Measurements from ENCODE around the gene C2orf68.

The C2orf68 gene

DNA sequence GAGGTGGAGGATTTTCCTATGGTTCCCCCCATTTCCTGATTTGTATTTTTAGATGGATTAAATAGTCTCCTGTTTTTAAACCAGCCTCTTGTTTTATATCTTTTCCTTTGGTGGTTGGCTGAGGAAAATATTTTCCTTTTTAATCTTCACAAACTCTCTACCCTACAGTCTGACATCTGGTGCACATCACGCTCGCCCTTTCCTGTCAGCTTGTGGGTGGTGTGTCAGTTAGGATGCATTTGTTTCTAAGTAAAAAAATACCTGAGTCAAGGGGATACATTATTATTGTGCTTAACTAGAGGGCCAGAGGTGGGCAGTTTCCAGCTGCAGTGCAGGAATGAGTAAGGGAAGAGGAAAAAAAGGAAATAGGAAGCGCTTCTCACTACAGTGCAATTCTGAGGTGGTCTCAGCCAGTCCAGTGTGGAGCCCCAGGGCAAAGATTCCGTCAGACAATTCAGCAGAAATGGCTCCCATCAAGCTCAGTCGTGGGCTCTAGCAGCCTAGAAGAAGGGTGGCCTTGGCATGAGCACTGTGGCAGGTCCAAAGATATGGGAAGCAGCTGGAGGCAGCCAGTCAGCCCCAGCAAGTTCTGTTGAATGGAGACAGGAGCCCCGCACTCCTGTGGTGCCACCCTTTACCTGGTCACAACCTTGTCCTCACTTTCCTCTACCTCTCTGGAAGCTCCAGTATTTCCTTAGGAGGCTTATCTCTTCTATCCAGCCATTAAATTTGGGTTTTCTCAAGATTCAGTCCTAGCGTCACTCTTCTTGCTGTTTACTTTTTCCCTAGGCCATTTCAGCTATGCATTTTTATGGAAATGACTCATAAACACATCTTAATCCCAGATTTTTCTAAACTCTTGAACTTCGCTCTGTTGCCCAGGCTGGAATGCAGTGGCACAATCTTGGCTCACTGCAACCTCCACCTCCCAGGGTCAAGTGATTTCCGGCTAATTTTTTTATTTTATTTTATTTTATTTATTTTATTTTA, 37.6 kb upstream of the C2orf68 start:
- H3K4me3 ChIP-seq (ENCODE audit: low read depth, low read length): no peak overlapping the region
- ChIA-PET CTCF (interaction anchor here (0.6 to 3.1 kb wide), 9 partner anchors 8 to 165 kb away, joined by 3 to 19 read pairs (median 5); no protein-coding TSS in a partner anchor), POLR2A (interaction anchor here (1.5 kb wide), 1 partner anchor 17 kb away, joined by 3 read pairs; no protein-coding TSS in a partner anchor)
- no peak overlapping the region for H3K27ac ChIP-seq (ENCODE audit: extremely low read depth, low read depth, low read length)
- H3K9me3 ChIP-seq (ENCODE audit: control insufficient read depth, insufficient read depth, low read depth, low read length): no peaks in the 10 kb centered on the region
- no peak for TF ChIP-seq ZNF555 (tag by site-specific recombination; conservative IDR thresholded peaks at IDR 0.05)
- TF ChIP-seq, protein P1, sequence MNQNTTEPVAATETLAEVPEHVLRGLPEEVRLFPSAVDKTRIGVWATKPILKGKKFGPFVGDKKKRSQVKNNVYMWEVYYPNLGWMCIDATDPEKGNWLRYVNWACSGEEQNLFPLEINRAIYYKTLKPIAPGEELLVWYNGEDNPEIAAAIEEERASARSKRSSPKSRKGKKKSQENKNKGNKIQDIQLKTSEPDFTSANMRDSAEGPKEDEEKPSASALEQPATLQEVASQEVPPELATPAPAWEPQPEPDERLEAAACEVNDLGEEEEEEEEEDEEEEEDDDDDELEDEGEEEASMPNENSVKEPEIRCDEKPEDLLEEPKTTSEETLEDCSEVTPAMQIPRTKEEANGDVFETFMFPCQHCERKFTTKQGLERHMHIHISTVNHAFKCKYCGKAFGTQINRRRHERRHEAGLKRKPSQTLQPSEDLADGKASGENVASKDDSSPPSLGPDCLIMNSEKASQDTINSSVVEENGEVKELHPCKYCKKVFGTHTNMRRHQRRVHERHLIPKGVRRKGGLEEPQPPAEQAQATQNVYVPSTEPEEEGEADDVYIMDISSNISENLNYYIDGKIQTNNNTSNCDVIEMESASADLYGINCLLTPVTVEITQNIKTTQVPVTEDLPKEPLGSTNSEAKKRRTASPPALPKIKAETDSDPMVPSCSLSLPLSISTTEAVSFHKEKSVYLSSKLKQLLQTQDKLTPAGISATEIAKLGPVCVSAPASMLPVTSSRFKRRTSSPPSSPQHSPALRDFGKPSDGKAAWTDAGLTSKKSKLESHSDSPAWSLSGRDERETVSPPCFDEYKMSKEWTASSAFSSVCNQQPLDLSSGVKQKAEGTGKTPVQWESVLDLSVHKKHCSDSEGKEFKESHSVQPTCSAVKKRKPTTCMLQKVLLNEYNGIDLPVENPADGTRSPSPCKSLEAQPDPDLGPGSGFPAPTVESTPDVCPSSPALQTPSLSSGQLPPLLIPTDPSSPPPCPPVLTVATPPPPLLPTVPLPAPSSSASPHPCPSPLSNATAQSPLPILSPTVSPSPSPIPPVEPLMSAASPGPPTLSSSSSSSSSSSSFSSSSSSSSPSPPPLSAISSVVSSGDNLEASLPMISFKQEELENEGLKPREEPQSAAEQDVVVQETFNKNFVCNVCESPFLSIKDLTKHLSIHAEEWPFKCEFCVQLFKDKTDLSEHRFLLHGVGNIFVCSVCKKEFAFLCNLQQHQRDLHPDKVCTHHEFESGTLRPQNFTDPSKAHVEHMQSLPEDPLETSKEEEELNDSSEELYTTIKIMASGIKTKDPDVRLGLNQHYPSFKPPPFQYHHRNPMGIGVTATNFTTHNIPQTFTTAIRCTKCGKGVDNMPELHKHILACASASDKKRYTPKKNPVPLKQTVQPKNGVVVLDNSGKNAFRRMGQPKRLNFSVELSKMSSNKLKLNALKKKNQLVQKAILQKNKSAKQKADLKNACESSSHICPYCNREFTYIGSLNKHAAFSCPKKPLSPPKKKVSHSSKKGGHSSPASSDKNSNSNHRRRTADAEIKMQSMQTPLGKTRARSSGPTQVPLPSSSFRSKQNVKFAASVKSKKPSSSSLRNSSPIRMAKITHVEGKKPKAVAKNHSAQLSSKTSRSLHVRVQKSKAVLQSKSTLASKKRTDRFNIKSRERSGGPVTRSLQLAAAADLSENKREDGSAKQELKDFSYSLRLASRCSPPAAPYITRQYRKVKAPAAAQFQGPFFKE (tag by site-specific recombination; IDR thresholded peaks at IDR 0.05; ENCODE audit: borderline replicate concordance): no peak
- TF ChIP-seq OSR2 (tag by site-specific recombination; IDR thresholded peaks at IDR 0.05): no peak
- TF ChIP-seq, protein P2, sequence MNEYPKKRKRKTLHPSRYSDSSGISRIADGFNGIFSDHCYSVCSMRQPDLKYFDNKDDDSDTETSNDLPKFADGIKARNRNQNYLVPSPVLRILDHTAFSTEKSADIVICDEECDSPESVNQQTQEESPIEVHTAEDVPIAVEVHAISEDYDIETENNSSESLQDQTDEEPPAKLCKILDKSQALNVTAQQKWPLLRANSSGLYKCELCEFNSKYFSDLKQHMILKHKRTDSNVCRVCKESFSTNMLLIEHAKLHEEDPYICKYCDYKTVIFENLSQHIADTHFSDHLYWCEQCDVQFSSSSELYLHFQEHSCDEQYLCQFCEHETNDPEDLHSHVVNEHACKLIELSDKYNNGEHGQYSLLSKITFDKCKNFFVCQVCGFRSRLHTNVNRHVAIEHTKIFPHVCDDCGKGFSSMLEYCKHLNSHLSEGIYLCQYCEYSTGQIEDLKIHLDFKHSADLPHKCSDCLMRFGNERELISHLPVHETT (tag by site-specific recombination; IDR thresholded peaks at IDR 0.05): no peak
- no peak for TF ChIP-seq ZIC2 (tag by site-specific recombination; IDR thresholded peaks at IDR 0.05)
- TF ChIP-seq HOXC10 (CRISPR knock-in tag; IDR thresholded peaks at IDR 0.05): no peak
- TF ChIP-seq ZNF248 (tag by site-specific recombination; IDR thresholded peaks at IDR 0.05): no peak
- no peak for TF ChIP-seq ZNF202 (tag by site-specific recombination; IDR thresholded peaks at IDR 0.05; ENCODE audit: borderline replicate concordance)
- TF ChIP-seq, protein P3, sequence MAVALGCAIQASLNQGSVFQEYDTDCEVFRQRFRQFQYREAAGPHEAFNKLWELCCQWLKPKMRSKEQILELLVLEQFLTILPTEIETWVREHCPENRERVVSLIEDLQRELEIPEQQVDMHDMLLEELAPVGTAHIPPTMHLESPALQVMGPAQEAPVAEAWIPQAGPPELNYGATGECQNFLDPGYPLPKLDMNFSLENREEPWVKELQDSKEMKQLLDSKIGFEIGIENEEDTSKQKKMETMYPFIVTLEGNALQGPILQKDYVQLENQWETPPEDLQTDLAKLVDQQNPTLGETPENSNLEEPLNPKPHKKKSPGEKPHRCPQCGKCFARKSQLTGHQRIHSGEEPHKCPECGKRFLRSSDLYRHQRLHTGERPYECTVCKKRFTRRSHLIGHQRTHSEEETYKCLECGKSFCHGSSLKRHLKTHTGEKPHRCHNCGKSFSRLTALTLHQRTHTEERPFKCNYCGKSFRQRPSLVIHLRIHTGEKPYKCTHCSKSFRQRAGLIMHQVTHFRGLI (tag by site-specific recombination; IDR thresholded peaks at IDR 0.05): no peak
- TF ChIP-seq ZNF76 (tag by site-specific recombination; IDR thresholded peaks at IDR 0.05; ENCODE audit: borderline replicate concordance, low read depth): no peak
- TF ChIP-seq, protein P4, sequence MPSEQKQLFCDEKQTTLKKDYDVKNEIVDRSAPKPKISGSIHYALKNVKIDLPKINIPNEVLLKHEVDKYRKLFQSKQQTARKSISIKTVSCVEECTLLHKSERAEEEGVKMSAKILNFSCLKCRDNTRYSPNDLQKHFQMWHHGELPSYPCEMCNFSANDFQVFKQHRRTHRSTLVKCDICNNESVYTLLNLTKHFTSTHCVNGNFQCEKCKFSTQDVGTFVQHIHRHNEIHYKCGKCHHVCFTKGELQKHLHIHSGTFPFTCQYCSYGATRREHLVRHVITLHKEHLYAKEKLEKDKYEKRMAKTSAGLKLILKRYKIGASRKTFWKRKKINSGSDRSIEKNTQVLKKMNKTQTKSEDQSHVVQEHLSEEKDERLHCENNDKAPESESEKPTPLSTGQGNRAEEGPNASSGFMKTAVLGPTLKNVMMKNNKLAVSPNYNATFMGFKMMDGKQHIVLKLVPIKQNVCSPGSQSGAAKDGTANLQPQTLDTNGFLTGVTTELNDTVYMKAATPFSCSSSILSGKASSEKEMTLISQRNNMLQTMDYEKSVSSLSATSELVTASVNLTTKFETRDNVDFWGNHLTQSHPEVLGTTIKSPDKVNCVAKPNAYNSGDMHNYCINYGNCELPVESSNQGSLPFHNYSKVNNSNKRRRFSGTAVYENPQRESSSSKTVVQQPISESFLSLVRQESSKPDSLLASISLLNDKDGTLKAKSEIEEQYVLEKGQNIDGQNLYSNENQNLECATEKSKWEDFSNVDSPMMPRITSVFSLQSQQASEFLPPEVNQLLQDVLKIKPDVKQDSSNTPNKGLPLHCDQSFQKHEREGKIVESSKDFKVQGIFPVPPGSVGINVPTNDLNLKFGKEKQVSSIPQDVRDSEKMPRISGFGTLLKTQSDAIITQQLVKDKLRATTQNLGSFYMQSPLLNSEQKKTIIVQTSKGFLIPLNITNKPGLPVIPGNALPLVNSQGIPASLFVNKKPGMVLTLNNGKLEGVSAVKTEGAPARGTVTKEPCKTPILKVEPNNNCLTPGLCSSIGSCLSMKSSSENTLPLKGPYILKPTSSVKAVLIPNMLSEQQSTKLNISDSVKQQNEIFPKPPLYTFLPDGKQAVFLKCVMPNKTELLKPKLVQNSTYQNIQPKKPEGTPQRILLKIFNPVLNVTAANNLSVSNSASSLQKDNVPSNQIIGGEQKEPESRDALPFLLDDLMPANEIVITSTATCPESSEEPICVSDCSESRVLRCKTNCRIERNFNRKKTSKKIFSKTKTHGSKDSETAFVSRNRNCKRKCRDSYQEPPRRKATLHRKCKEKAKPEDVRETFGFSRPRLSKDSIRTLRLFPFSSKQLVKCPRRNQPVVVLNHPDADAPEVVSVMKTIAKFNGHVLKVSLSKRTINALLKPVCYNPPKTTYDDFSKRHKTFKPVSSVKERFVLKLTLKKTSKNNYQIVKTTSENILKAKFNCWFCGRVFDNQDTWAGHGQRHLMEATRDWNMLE (tag by site-specific recombination; conservative IDR thresholded peaks at IDR 0.05; ENCODE audit: low read depth): no peak
- TF ChIP-seq ZFP3 (tag by site-specific recombination; IDR thresholded peaks at IDR 0.05; ENCODE audit: low read depth): no peak
- TF ChIP-seq, protein P5, sequence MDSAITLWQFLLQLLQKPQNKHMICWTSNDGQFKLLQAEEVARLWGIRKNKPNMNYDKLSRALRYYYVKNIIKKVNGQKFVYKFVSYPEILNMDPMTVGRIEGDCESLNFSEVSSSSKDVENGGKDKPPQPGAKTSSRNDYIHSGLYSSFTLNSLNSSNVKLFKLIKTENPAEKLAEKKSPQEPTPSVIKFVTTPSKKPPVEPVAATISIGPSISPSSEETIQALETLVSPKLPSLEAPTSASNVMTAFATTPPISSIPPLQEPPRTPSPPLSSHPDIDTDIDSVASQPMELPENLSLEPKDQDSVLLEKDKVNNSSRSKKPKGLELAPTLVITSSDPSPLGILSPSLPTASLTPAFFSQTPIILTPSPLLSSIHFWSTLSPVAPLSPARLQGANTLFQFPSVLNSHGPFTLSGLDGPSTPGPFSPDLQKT (IDR thresholded peaks at IDR 0.05; ENCODE audit: borderline replicate concordance, low read depth, low read length): no peak
- no peak for TF ChIP-seq KLF9 (tag by site-specific recombination; IDR thresholded peaks at IDR 0.05; ENCODE audit: low read depth)
- H3K36me3 ChIP-seq (ENCODE audit: control insufficient read depth in 2 of 2, insufficient read depth in 1 of 2, low read length in 2 of 2): peaks cover 63 to 85% of the 10 kb centered on the region in 2 experiments
- no peaks in the 10 kb centered on the region for H3K4me1 ChIP-seq (ENCODE audit: control insufficient read depth, insufficient read depth, low read length)

Data from HEK293 (cell line).